Endodermal cell (in vitro differentiated cells): Measurements from ENCODE around the gene SHTN1. TPM values are rescaled to one million over a fixed set of nuclear protein-coding genes. Genes with fewer than 3 reads are reported as not detected.

Experiments used
- DNase-seq: peaks from one replicate; pipeline ENCODE4 v3.0.0-alpha.2; 2017
- H3K27ac ChIP-seq: 2 replicates; pipeline ENCODE4 v1.5.1; 2013; ENCODE audit warnings: mild to moderate bottlenecking, low read depth, low read length, moderate library complexity
- H3K27me3 ChIP-seq: 2 replicates; pipeline ENCODE4 v1.6.1; 2013; ENCODE audit warnings: mild to moderate bottlenecking, low read length, moderate library complexity; ENCODE audit not compliant: insufficient read depth, control insufficient read depth, poor library complexity, severe bottlenecking
- H3K36me3 ChIP-seq: 2 replicates; pipeline ENCODE4 v1.7.0; 2013; ENCODE audit warnings: mild to moderate bottlenecking, low read length, moderate library complexity; ENCODE audit not compliant: control insufficient read depth, insufficient read depth
- H3K4me1 ChIP-seq: one replicate; pipeline ENCODE4 v1.7.0; 2013; ENCODE audit warnings: low read length; ENCODE audit not compliant: control insufficient read depth, insufficient read depth
- H3K4me3 ChIP-seq: 2 replicates; pipeline ENCODE4 v1.5.1; 2013; ENCODE audit warnings: mild to moderate bottlenecking, low read length, moderate library complexity
- H3K9ac ChIP-seq: 2 replicates; pipeline ENCODE4 v1.6.1; 2013; ENCODE audit warnings: mild to moderate bottlenecking, low read length, moderate library complexity; ENCODE audit not compliant: poor library complexity, severe bottlenecking; ENCODE audit errors: extremely low read depth
- H3K9me3 ChIP-seq: 2 replicates; pipeline ENCODE4 v1.6.1; 2013; ENCODE audit warnings: mild to moderate bottlenecking, low read length, moderate library complexity; ENCODE audit not compliant: control insufficient read depth
- H3K27ac Mint-ChIP-seq: 2 replicates; pipeline ENCODE4 v1.8.0; 2020; ENCODE audit warnings: mixed read lengths
- H3K27me3 Mint-ChIP-seq: 2 replicates; pipeline ENCODE4 v1.8.0; 2021; ENCODE audit warnings: mild to moderate bottlenecking, mixed read lengths; ENCODE audit not compliant: insufficient read depth
- H3K36me3 Mint-ChIP-seq: 2 replicates; pipeline ENCODE4 v1.8.0; 2020; ENCODE audit warnings: low read depth, mixed read lengths
- H3K4me1 Mint-ChIP-seq: 2 replicates; pipeline ENCODE4 v1.8.0; 2020; ENCODE audit warnings: mixed read lengths
- H3K4me3 Mint-ChIP-seq: 2 replicates; pipeline ENCODE4 v1.8.0; 2020; ENCODE audit warnings: mild to moderate bottlenecking, moderate library complexity, mixed read lengths
- H3K9me3 Mint-ChIP-seq: 2 replicates; pipeline ENCODE4 v1.8.0; 2020; ENCODE audit warnings: mild to moderate bottlenecking, mixed read lengths
- CTCF ChIP-seq: fragments of 200-600 bp; sonication (generic); conservative IDR thresholded peaks from 2 replicates; pipeline ENCODE4 v1.5.0; 2021; ENCODE audit warnings: antibody characterized with exemption, mild to moderate bottlenecking
- WGBS, 2 experiments: methylation state at CpG; one replicate each; pipeline versions ENCODE4 v1.1.5 to v1.1.7; 2013; ENCODE audit warnings: missing lambda C conversion rate in 2 of 2, mixed read lengths in 1 of 2; ENCODE audit not compliant: insufficient coverage in 1 of 2, insufficient read length in 1 of 2; 5-methylcytosine and 5-hydroxymethylcytosine counted together
- total RNA-seq, 2 donors: library from RNA; stranded (reverse); fragmentation: NEBNext Ultra II Directional in 1 of 2; extraction: Animal tissue kit (Norgen Biotek cat#: 25700) in 1 of 2; gene quantifications; 2 replicates in 1 of 2; 3 replicates in 1 of 2; pipeline ENCODE4 v1.2.1, GENCODE V29; 2021

Gene SHTN1
- total RNA-seq, 2 donors from 2014 or later, result 39.4 to 59.5 TPM

- Histone ChIP-seq H3K27me3 (no peaks in the 10 kb centered on the region), H3K4me1 (peaks cover 11% of the 10 kb centered on the region), H3K36me3 (no peaks in the 10 kb centered on the region), H3K4me3 (no peak overlapping the region), H3K9ac (no peak overlapping the region), H3K9me3 (no peaks in the 10 kb centered on the region), H3K27ac (no peak overlapping the region)
- Mint-ChIP-seq H3K27me3 (no peaks in the 10 kb centered on the region), H3K36me3 (no peaks in the 10 kb centered on the region), H3K9me3 (no peaks in the 10 kb centered on the region), H3K27ac (no peak overlapping the region), H3K4me1 (peaks cover 51% of the 10 kb centered on the region), H3K4me3 (no peak overlapping the region)
- WGBS, 2 experiments, result 79 to 83% methylated on average over 4 to 6 of the region's 6 CpGs
- no peak for DNase-seq
- TF ChIP-seq CTCF, result no peak
Observed at GRCh38 chr10:116840389-116841075, 164.5 kb downstream of the SHTN1 start.

GRCh38 chr10:116838143-116838725, 166.8 kb downstream of the SHTN1 start:
- no peak overlapping the region for H3K27ac Mint-ChIP-seq
- no peak for TF ChIP-seq CTCF
- no peak overlapping the region for H3K4me3 ChIP-seq
- no peaks in the 10 kb centered on the region for H3K36me3 Mint-ChIP-seq
- H3K9me3 Mint-ChIP-seq, result no peaks in the 10 kb centered on the region
- H3K4me1 ChIP-seq, result peaks cover 20% of the 10 kb centered on the region
- H3K9ac ChIP-seq, result no peak overlapping the region
- DNase-seq, result peak; percentile 63
- H3K27me3 ChIP-seq, result no peaks in the 10 kb centered on the region
- H3K27ac ChIP-seq, result no peak overlapping the region
- no peak overlapping the region for H3K4me3 Mint-ChIP-seq
- H3K4me1 Mint-ChIP-seq, result peaks cover 74% of the 10 kb centered on the region
- no peaks in the 10 kb centered on the region for H3K27me3 Mint-ChIP-seq
- no peaks in the 10 kb centered on the region for H3K36me3 ChIP-seq
- WGBS, 2 experiments, result 44 to 78% methylated on average over 2 to 4 of the region's 5 CpGs
- H3K9me3 ChIP-seq, result no peaks in the 10 kb centered on the region

GRCh38 chr10:116836902-116837523, 168.0 kb downstream of the SHTN1 start:
- H3K4me3 Mint-ChIP-seq, result no peak overlapping the region
- Histone ChIP-seq H3K27me3 (no peaks in the 10 kb centered on the region), H3K4me3 (no peak overlapping the region), H3K36me3 (no peaks in the 10 kb centered on the region), H3K9ac (no peak overlapping the region), H3K27ac (no peak overlapping the region), H3K4me1 (peaks cover 20% of the 10 kb centered on the region), H3K9me3 (no peaks in the 10 kb centered on the region)
- no peaks in the 10 kb centered on the region for H3K9me3 Mint-ChIP-seq
- H3K27me3 Mint-ChIP-seq, result no peaks in the 10 kb centered on the region
- peaks cover 80% of the 10 kb centered on the region for H3K4me1 Mint-ChIP-seq
- peak; percentile 31 for TF ChIP-seq CTCF
- 65 to 82% methylated on average over 4 to 7 of the region's 8 CpGs for WGBS, 2 experiments
- H3K36me3 Mint-ChIP-seq, result peaks cover 8% of the 10 kb centered on the region
- H3K27ac Mint-ChIP-seq, result peak overlapping the region; percentile 84
- DNase-seq, result peak; percentile 61
